HEK293 (cell line): Measurements from ENCODE around the gene NAT14.

Experiments
- CTCF ChIA-PET: fragments of 350-600 bp; formaldehyde crosslinking; extraction: SDS; loops from one replicate; lab custom pipeline; 2021; ENCODE audit warnings: antibody characterized with exemption; lab: Yijun Ruan, JAX
- POLR2A ChIA-PET: fragments of 300-600 bp; formaldehyde crosslinking; extraction: SDS; loops from one replicate; lab custom pipeline; 2020; ENCODE audit warnings: antibody characterized with exemption, inconsistent platforms; lab: Yijun Ruan, JAX
- H3K27ac ChIP-seq: fragments of 200-500 bp; sonication (Bioruptor generic); 2 replicates; pipeline ENCODE4 v1.5.1; 2014; ENCODE audit warnings: low read depth, low read length, control low read depth, inconsistent platforms; ENCODE audit errors: extremely low read depth
- H3K36me3 ChIP-seq, 2 experiments: fragments of 200-500 bp in 1 of 2; sonication (Bioruptor generic) in 1 of 2; 1 replicate in 1 of 2; 2 replicates in 1 of 2; pipeline ENCODE4 v1.5.1; 2014 to 2017; ENCODE audit warnings: inconsistent platforms in 2 of 2, low read length in 2 of 2; ENCODE audit not compliant: control insufficient read depth in 2 of 2, insufficient read depth in 1 of 2
- H3K4me1 ChIP-seq: fragments of 200-500 bp; sonication (Bioruptor generic); 2 replicates; pipeline ENCODE4 v1.5.1; 2014; ENCODE audit warnings: mild to moderate bottlenecking, low read length, inconsistent platforms; ENCODE audit not compliant: control insufficient read depth, insufficient read depth
- H3K4me3 ChIP-seq: 2 replicates; pipeline ENCODE4 v1.5.1; 2011; ENCODE audit warnings: low read depth, mild to moderate bottlenecking, control low read depth, low read length, moderate library complexity
- H3K9me3 ChIP-seq: fragments of 200-500 bp; sonication (Bioruptor generic); 2 replicates; pipeline ENCODE4 v1.5.1; 2014; ENCODE audit warnings: low read depth, low read length, inconsistent platforms; ENCODE audit not compliant: control insufficient read depth, insufficient read depth
- BCL11A ChIP-seq: fragments of 450-650 bp; formaldehyde crosslinking; IDR thresholded peaks from 2 replicates; pipeline ENCODE4 v1.5.1; 2016; ENCODE audit warnings: low read depth, missing biosample characterization, missing genetic modification characterization
- CTCF ChIP-seq: fragments of 450-650 bp; formaldehyde crosslinking; IDR thresholded peaks from 2 replicates; pipeline ENCODE4 v1.5.1; 2016; ENCODE audit warnings: missing biosample characterization, missing genetic modification characterization
- GLIS1 ChIP-seq: fragments of 450-650 bp; formaldehyde crosslinking; IDR thresholded peaks from 2 replicates; pipeline ENCODE4 v1.5.1; 2016; ENCODE audit warnings: missing biosample characterization, missing genetic modification characterization
- HOXD13 ChIP-seq: sonication (generic); formaldehyde crosslinking; IDR thresholded peaks from 2 replicates; pipeline ENCODE4 v1.8.0; 2022; ENCODE audit warnings: missing genetic modification reagents, borderline replicate concordance
- KLF7 ChIP-seq: fragments of 450-650 bp; formaldehyde crosslinking; IDR thresholded peaks from 2 replicates; pipeline ENCODE4 v1.5.1; 2016; ENCODE audit warnings: missing biosample characterization, missing genetic modification characterization, borderline replicate concordance
- KLF8 ChIP-seq: fragments of 450-650 bp; formaldehyde crosslinking; IDR thresholded peaks from 2 replicates; pipeline ENCODE4 v1.5.1; 2016; ENCODE audit warnings: missing biosample characterization, missing genetic modification characterization
- PBX3 ChIP-seq: sonication (generic); formaldehyde crosslinking; IDR thresholded peaks from 2 replicates; pipeline ENCODE4 v1.8.1; 2022; ENCODE audit warnings: mild to moderate bottlenecking, moderate library complexity, missing genetic modification reagents
- SP7 ChIP-seq: fragments of 450-650 bp; formaldehyde crosslinking; IDR thresholded peaks from 2 replicates; pipeline ENCODE4 v1.5.1; 2016; ENCODE audit warnings: missing biosample characterization, missing genetic modification characterization
- ZBTB10 ChIP-seq: fragments of 450-650 bp; formaldehyde crosslinking; IDR thresholded peaks from 2 replicates; pipeline ENCODE4 v1.5.1; 2016; ENCODE audit warnings: missing biosample characterization, missing genetic modification characterization
- ZNF121 ChIP-seq: fragments of 450-650 bp; formaldehyde crosslinking; IDR thresholded peaks from 2 replicates; pipeline ENCODE4 v1.5.1; 2016; ENCODE audit warnings: missing biosample characterization, missing genetic modification characterization
- ZNF157 ChIP-seq: fragments of 450-650 bp; formaldehyde crosslinking; IDR thresholded peaks from 2 replicates; pipeline ENCODE4 v1.5.1; 2016; ENCODE audit warnings: missing biosample characterization, missing genetic modification characterization
- ZNF2 ChIP-seq: fragments of 450-650 bp; formaldehyde crosslinking; IDR thresholded peaks from 2 replicates; pipeline ENCODE4 v1.5.1; 2016; ENCODE audit warnings: missing biosample characterization, missing genetic modification characterization
- ZNF248 ChIP-seq: fragments of 450-650 bp; formaldehyde crosslinking; IDR thresholded peaks from 2 replicates; pipeline ENCODE4 v1.5.1; 2017; ENCODE audit warnings: missing biosample characterization, missing genetic modification characterization
- ZNF324 ChIP-seq: fragments of 450-650 bp; formaldehyde crosslinking; IDR thresholded peaks from 2 replicates; pipeline ENCODE4 v1.5.1; 2016; ENCODE audit warnings: missing biosample characterization, missing genetic modification characterization
- ZNF335 ChIP-seq: fragments of 450-650 bp; formaldehyde crosslinking; conservative IDR thresholded peaks from 2 replicates; pipeline ENCODE4 v1.5.1; 2016; ENCODE audit warnings: missing biosample characterization, missing genetic modification characterization
- ZNF416 ChIP-seq: fragments of 450-650 bp; formaldehyde crosslinking; IDR thresholded peaks from 2 replicates; pipeline ENCODE4 v1.5.1; 2016; ENCODE audit warnings: missing biosample characterization, missing genetic modification characterization
- ZNF473 ChIP-seq: fragments of 450-650 bp; formaldehyde crosslinking; IDR thresholded peaks from 2 replicates; pipeline ENCODE4 v1.5.1; 2017; ENCODE audit warnings: missing biosample characterization, missing genetic modification characterization
- ZNF623 ChIP-seq: fragments of 450-650 bp; formaldehyde crosslinking; IDR thresholded peaks from 2 replicates; pipeline ENCODE4 v1.5.1; 2016; ENCODE audit warnings: missing biosample characterization, missing genetic modification characterization
- ZNF629 ChIP-seq: fragments of 450-650 bp; formaldehyde crosslinking; IDR thresholded peaks from 2 replicates; pipeline ENCODE4 v1.5.1; 2017; ENCODE audit warnings: missing biosample characterization, missing genetic modification characterization
- ZNF660 ChIP-seq: fragments of 450-650 bp; IDR thresholded peaks from 2 replicates; pipeline ENCODE4 v1.5.1; 2018; ENCODE audit warnings: missing biosample characterization, mild to moderate bottlenecking, missing genetic modification characterization
- ZNF768 ChIP-seq: fragments of 450-650 bp; formaldehyde crosslinking; IDR thresholded peaks from 2 replicates; pipeline ENCODE4 v1.5.1; 2018; ENCODE audit warnings: missing biosample characterization, mild to moderate bottlenecking, missing genetic modification characterization
- ZNF776 ChIP-seq: fragments of 450-650 bp; formaldehyde crosslinking; IDR thresholded peaks from 2 replicates; pipeline ENCODE4 v1.5.0; 2017; ENCODE audit warnings: missing biosample characterization, missing genetic modification characterization, borderline replicate concordance
- ZSCAN18 ChIP-seq: fragments of 450-650 bp; formaldehyde crosslinking; IDR thresholded peaks from 2 replicates; pipeline ENCODE4 v1.5.1; 2016; ENCODE audit warnings: missing biosample characterization, missing genetic modification characterization
- ZSCAN23 ChIP-seq: fragments of 450-650 bp; formaldehyde crosslinking; IDR thresholded peaks from 2 replicates; pipeline ENCODE4 v1.5.1; 2016; ENCODE audit warnings: missing biosample characterization, missing genetic modification characterization
- ZSCAN30 ChIP-seq: fragments of 450-650 bp; IDR thresholded peaks from 2 replicates; pipeline ENCODE4 v1.5.1; 2018; ENCODE audit warnings: missing biosample characterization, mild to moderate bottlenecking, missing genetic modification characterization, moderate library complexity

The NAT14 gene

GRCh38 chr19:55467236-55468053, 17.5 kb upstream of the NAT14 start:
- Histone ChIP-seq H3K4me1 (no peaks in the 10 kb centered on the region), H3K36me3 (no peaks in the 10 kb centered on the region), H3K27ac (no peak overlapping the region), H3K9me3 (no peaks in the 10 kb centered on the region)
- CTCF ChIA-PET: interaction anchor here (0.5 to 5.1 kb wide), 64 partner anchors 8 to 486 kb away, joined by 3 to 152 read pairs (median 5); partner anchors contain the start of genes CCDC106, FIZ1, KMT5C and NAT14
- POLR2A ChIA-PET: interaction anchor here (0.8 to 2.1 kb wide), 4 partner anchors 10 to 60 kb away, joined by 3 to 5 read pairs (median 4); partner anchors contain the start of gene UBE2S
- 0 out of 2 replicates have a peak, but pooled peaks have one; percentile 31 for TF ChIP-seq ZNF660
- 0 out of 2 replicates have a peak, but pooled peaks have one; percentile 22 for TF ChIP-seq SP7 (tag by site-specific recombination)
- TF ChIP-seq CTCF (tag by site-specific recombination): peak; percentile 91
- TF ChIP-seq ZSCAN30 (tag by site-specific recombination): 0 out of 2 replicates have a peak, but pooled peaks have one; percentile 25
- TF ChIP-seq GLIS1 (tag by site-specific recombination): 0 out of 2 replicates have a peak, but pooled peaks have one; percentile 9
- no peak for TF ChIP-seq HOXD13 (CRISPR knock-in tag)
- no peak for TF ChIP-seq ZNF157
- no peak for TF ChIP-seq ZNF473
- no peak for TF ChIP-seq ZSCAN23 (tag by site-specific recombination)
- no peak for TF ChIP-seq ZNF324 (tag by site-specific recombination)
- no peak for TF ChIP-seq ZNF248
- TF ChIP-seq KLF8 (tag by site-specific recombination): peak; percentile 35; the same call in 1 of the 2 replicates
- 0 out of 2 replicates have a peak, but pooled peaks have one; percentile 42 for TF ChIP-seq PBX3
- no peak for TF ChIP-seq ZNF416
- TF ChIP-seq KLF7 (tag by site-specific recombination): peak; percentile 50; the same call in 1 of the 2 replicates
- no peak for TF ChIP-seq ZNF776 (tag by site-specific recombination)
- 0 out of 2 replicates have a peak, but pooled peaks have one; percentile 18 for TF ChIP-seq BCL11A
- no peak for TF ChIP-seq ZSCAN18 (tag by site-specific recombination)
- TF ChIP-seq, all 188 proteins: peak for 9
- H3K4me3 ChIP-seq: no peak overlapping the region

GRCh38 chr19:55468054-55468393, 17.0 kb upstream of the NAT14 start:
- ChIA-PET CTCF (interaction anchor here (0.5 to 5.1 kb wide), 52 partner anchors 9 to 486 kb away, joined by 3 to 152 read pairs (median 6); partner anchors contain the start of genes NAT14, U2AF2, ZNF524 and ZNF628), POLR2A (interaction anchor here (0.8 to 2.1 kb wide), 4 partner anchors 8 to 60 kb away, joined by 3 to 5 read pairs (median 4); partner anchors contain the start of genes UBE2S and ZNF628)
- Histone ChIP-seq H3K36me3 (no peaks in the 10 kb centered on the region), H3K27ac (no peak overlapping the region), H3K9me3 (no peaks in the 10 kb centered on the region), H3K4me1 (no peaks in the 10 kb centered on the region), H3K4me3 (no peak overlapping the region)
- TF ChIP-seq ZNF335 (tag by site-specific recombination) (peak; percentile 58), ZNF623 (tag by site-specific recombination) (no peak), ZNF2 (tag by site-specific recombination) (no peak), ZNF121 (tag by site-specific recombination) (no peak), ZNF768 (no peak), ZNF629 (0 out of 2 replicates have a peak, but pooled peaks have one; percentile 13), ZBTB10 (tag by site-specific recombination) (peak; percentile 71; the same call in 1 of the 2 replicates)
- TF ChIP-seq, all 188 proteins: peak for 3
